Body of pancreas (tissue), 4 donors: ENCODE data around the gene THOC7. TPM values are rescaled to one million over a fixed set of nuclear protein-coding genes. Genes with fewer than 3 reads are reported as not detected.

Experiments used
- ATAC-seq: fragments of 150-250 bp; one replicate; pipeline ENCODE4 v1.9.1; 2016
- DNase-seq, 4 donors: peaks; one replicate each; pipeline ENCODE4 v3.0.0-alpha.2; 2019
- H3K27ac ChIP-seq, 4 donors: fragments of 200-600 bp; sonication (generic); 1 replicate in 3 of 4; 2 replicates in 1 of 4; pipeline versions ENCODE4 v1.5.1 to v1.6.1; 2016 to 2019; ENCODE audit warnings: mild to moderate bottlenecking in 1 of 4, mixed read lengths in 1 of 4, moderate library complexity in 1 of 4
- H3K27me3 ChIP-seq, 2 donors: fragments of 200-600 bp; sonication (generic); one replicate each; pipeline ENCODE4 v1.6.0; 2016; ENCODE audit warnings: mild to moderate bottlenecking in 1 of 2
- H3K36me3 ChIP-seq, 2 donors: fragments of 200-600 bp; sonication (generic); replicated peaks in 1 of 2; 2 replicates each; pipeline ENCODE4 v1.5.1; 2016; ENCODE audit warnings: low read depth in 2 of 2; ENCODE audit not compliant: insufficient read depth in 1 of 2
- H3K4me1 ChIP-seq: fragments of 200-600 bp; sonication (generic); one replicate; pipeline ENCODE4 v1.6.0; 2016
- H3K4me3 ChIP-seq, 2 donors: fragments of 200-600 bp; sonication (generic); 1 replicate in 1 of 2; 2 replicates in 1 of 2; pipeline ENCODE4 v1.5.1; 2016 to 2019
- H3K9me3 ChIP-seq, 3 donors: fragments of 200-600 bp; sonication (generic); 1 replicate in 2 of 3; 2 replicates in 1 of 3; pipeline ENCODE4 v1.5.1; 2016
- POLR2A ChIP-seq, 3 donors: fragments of 450-650 bp; IDR thresholded peaks; one replicate each; pipeline ENCODE4 v1.6.1; 2016; ENCODE audit warnings: antibody characterized with exemption in 3 of 3, mild to moderate bottlenecking in 2 of 3
- WGBS, 2 donors: methylation state at CpG; one replicate each; pipeline ENCODE4 v1.1.5; 2017; 5-methylcytosine and 5-hydroxymethylcytosine counted together
- intact Hi-C: fragments of 100-400 bp; cut with DNase I; formaldehyde crosslinking; loops from one replicate; pipeline ENCODE4 v1.15.1; 2023
- total RNA-seq, 2 donors: library from RNA; depleted of rRNA; stranded (reverse); fragments of >200 nt; gene quantifications; one replicate each; pipeline ENCODE4 v1.1.0, GENCODE V29; 2016
- TF ChIP-seq, protein P1 (sequence below), 7 experiments: fragments of 450-650 bp in 4 of 7; fragments of 200-600 bp in 3 of 7; sonication (generic) in 3 of 7; IDR thresholded peaks; one replicate each; pipeline ENCODE4 v1.5.1; 2016 to 2019; ENCODE audit warnings: antibody characterized with exemption in 7 of 7

THOC7 gene
- total RNA-seq, 2 donors from 2014 or later = 26.0 to 47.0 TPM

DNA sequence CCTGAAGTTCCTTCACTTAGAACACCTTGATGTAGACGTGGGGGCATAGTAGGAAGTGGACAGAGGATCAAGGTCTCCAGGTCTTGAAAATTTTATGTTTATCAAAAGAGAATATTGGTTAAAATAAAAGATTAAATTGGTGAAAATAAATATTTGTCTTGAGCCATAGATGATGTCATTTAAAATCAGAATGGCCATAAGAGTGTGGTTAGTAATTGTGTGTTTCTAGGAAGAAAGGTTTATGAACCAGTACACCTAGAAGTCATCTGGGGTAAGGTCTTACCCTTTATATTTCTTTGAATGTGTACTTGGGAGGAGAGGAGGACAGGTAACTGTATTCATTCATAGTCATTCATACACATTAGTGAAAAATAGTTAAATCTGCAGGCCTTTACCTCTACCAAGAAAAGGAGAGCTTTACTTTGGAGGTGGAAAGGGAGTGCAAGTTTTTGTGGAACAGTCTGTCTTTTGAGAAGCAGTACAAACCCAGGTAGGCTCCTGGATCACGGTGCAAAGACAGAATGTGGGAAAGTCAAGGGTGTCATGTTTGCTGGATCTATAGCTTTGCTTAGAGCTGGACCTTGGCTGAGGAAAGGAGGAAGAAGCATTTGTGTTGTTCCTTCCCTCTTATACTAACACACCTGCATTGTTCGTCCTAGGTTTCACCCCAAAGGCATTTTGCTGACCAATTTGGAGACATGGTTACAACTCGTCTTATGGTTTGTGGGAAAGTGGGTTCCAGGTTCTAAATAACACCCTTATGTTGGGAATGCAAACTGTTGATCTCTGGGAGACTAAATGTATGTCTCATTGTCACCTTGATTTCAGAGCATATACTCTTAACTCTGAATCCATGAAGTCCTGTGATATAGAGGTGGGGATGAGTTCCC is 42.4 kb upstream of the THOC7 start:
- Histone ChIP-seq H3K36me3 (no peaks in the 10 kb centered on the region), H3K9me3 (no peaks in the 10 kb centered on the region), H3K4me1 (peaks cover 8% of the 10 kb centered on the region), H3K27me3 (no peaks in the 10 kb centered on the region), H3K27ac (no peak overlapping the region), H3K4me3 (no peak overlapping the region)
- ATAC-seq (no peak), DNase-seq (no peak)
- WGBS, 2 donors = 65 to 74% methylated on average over 4 of the region's 4 CpGs
- intact Hi-C loops = no loop called here
- TF ChIP-seq, protein P1, sequence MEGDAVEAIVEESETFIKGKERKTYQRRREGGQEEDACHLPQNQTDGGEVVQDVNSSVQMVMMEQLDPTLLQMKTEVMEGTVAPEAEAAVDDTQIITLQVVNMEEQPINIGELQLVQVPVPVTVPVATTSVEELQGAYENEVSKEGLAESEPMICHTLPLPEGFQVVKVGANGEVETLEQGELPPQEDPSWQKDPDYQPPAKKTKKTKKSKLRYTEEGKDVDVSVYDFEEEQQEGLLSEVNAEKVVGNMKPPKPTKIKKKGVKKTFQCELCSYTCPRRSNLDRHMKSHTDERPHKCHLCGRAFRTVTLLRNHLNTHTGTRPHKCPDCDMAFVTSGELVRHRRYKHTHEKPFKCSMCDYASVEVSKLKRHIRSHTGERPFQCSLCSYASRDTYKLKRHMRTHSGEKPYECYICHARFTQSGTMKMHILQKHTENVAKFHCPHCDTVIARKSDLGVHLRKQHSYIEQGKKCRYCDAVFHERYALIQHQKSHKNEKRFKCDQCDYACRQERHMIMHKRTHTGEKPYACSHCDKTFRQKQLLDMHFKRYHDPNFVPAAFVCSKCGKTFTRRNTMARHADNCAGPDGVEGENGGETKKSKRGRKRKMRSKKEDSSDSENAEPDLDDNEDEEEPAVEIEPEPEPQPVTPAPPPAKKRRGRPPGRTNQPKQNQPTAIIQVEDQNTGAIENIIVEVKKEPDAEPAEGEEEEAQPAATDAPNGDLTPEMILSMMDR (IDR thresholded peaks at IDR 0.05) = no peak
- TF ChIP-seq POLR2A (IDR thresholded peaks at IDR 0.05) = no peak

DNA sequence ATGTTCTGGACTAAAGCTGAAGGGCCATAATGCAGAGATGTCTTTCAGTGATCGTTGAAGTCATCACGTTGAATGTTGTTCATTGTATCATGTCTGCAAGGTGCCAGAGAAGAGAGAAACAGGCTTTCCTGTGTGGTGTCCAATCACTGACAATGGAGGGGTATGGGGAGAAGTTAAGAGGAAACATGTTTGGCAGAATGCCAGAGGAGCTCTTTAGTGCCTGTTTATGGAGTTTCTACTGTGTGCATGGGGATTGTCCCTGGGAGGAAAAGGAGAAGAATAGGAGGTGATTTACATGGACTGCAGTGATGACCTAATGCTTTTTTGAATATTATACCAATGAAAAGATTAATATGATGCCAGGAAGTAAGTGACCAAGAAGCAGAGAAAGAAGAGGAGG is 36.9 kb upstream of the THOC7 start:
- no peaks in the 10 kb centered on the region for H3K9me3 ChIP-seq
- no peak overlapping the region for H3K4me3 ChIP-seq
- no peaks in the 10 kb centered on the region for H3K27me3 ChIP-seq
- no peaks in the 10 kb centered on the region for H3K4me1 ChIP-seq
- 68 to 83% methylated on average over 2 of the region's 2 CpGs for WGBS, 2 donors
- intact Hi-C loops = no loop called here
- no peak overlapping the region for H3K27ac ChIP-seq
- TF ChIP-seq, protein P1 (IDR thresholded peaks at IDR 0.05) = no peak
- DNase-seq (no peak), ATAC-seq (no peak)
- no peaks in the 10 kb centered on the region for H3K36me3 ChIP-seq

DNA sequence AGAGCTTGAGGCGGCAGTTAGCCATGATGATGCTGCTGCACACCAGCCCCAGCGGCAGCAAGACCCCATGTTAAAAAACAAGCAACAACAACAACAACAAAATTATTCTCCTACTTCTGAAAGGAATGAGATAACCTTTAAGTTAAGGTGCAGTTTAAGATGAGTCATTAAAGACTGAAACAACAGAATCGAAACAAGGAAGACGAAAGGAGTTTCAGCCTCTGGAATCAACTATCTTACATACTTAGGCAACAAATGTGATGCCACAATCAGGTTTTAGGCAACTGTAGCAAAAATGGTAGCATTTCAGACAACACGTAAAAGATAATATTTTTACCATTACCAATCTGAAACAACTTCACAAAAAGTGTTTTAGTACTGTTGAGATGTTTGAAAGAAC is 36.4 kb upstream of the THOC7 start:
- no peaks in the 10 kb centered on the region for H3K27me3 ChIP-seq
- no peak overlapping the region for H3K27ac ChIP-seq
- no peaks in the 10 kb centered on the region for H3K36me3 ChIP-seq
- WGBS, 2 donors = 91 to 94% methylated on average over 5 of the region's 5 CpGs
- ATAC-seq (no peak), DNase-seq (no peak)
- H3K4me1 ChIP-seq = no peaks in the 10 kb centered on the region
- H3K4me3 ChIP-seq = no peak overlapping the region
- intact Hi-C loops = no loop called here
- H3K9me3 ChIP-seq = no peaks in the 10 kb centered on the region
- no peak for TF ChIP-seq POLR2A (IDR thresholded peaks at IDR 0.05)
- TF ChIP-seq, protein P1 (IDR thresholded peaks at IDR 0.05) = no peak

DNA sequence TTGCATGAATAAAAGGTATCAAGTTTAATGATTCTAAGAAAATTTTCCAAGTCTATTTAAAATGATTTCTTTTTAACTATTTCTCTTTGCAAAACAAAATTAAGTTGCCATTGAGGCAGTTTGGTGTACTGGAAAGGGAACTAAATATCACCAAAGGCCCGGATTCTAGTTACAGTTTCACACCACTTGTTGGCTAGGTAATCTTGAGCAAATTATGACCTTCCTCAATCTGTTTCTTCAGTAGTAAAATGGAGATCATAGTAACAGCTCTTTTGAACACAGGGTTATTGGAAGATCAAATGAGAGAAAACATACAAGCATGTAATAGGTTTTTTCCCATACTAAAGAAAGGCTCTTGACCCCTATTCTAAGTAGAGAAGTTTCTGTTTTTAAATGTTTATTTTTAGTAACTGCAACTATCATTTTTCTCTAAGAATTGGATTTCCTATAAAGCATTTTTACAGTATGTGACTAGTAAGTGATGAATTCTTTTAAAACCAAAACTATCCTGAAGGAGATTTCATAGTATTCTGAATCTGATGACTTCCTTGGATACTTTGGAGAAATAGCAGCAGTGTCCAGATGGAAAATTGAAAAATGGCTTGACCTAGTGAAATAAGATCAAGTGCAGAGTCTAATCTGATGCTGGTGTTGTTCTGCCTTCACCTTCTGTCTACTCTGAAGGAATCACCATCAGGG is 32.9 kb upstream of the THOC7 start:
- TF ChIP-seq, protein P1 (IDR thresholded peaks at IDR 0.05) = no peak
- no peak for TF ChIP-seq POLR2A (IDR thresholded peaks at IDR 0.05)
- H3K4me3 ChIP-seq = no peak overlapping the region
- H3K36me3 ChIP-seq = no peaks in the 10 kb centered on the region
- H3K27ac ChIP-seq = no peak overlapping the region
- H3K27me3 ChIP-seq = no peaks in the 10 kb centered on the region
- WGBS, 2 donors = 44 to 79% methylated on average over 1 of the region's 1 CpG
- no peaks in the 10 kb centered on the region for H3K9me3 ChIP-seq
- ATAC-seq (no peak), DNase-seq (no peak)
- H3K4me1 ChIP-seq = peaks cover 12% of the 10 kb centered on the region
- intact Hi-C loops = no loop called here
